IPS-NIHi7 (cell line): ENCODE results near the gene KIAA1217.
"Not testable (repeated sequence)": the region's sequence is repeated elsewhere in the genome, so short reads cannot be mapped to it uniquely, and the experiment has no call there.

Experiments
- DNase-seq: peaks from one replicate; pipeline ENCODE4 v3.0.0; 2012; ENCODE audit warnings: mixed read lengths; ENCODE audit errors: extremely low spot score

KIAA1217 gene

DNA sequence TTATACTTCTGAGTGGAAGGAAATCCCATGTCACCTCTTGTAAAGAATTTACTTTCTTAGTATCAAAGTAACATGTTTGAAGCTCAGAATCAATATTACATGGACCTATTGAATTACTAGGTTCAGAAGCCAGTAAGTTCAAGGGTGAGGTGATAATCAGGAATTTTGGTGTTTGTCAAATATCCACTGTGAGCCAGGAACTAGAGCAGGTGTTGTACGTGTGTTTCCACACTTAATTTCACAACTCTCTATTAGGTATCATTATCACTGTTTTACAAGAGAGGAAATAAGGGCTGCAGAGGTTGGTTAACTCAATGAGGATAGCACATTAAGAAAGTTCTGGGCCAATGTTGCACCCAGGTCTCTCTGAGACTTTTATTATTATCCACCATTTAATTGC, 130.4 kb downstream of the KIAA1217 start:
- DNase-seq = no peak

DNA sequence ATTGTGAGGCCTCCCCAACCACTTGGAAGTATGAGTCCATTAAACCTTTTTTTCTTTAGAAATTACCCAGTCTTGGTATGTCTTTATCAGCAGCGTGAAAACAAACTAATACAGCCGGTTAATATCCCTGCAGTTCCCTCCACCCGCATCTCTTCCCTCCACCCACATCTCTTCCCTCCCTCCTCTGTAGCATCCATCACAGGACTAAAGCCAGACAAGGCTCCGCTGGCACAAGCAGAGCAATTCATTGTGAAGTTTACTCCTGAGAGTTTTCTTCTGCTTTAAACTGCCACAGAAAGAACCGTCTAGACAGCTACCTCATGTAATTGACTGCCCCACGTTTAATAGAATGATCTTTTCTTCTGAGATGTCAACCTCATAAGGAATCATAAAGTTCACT, 131.5 kb downstream of the KIAA1217 start:
- DNase-seq = no peak

DNA sequence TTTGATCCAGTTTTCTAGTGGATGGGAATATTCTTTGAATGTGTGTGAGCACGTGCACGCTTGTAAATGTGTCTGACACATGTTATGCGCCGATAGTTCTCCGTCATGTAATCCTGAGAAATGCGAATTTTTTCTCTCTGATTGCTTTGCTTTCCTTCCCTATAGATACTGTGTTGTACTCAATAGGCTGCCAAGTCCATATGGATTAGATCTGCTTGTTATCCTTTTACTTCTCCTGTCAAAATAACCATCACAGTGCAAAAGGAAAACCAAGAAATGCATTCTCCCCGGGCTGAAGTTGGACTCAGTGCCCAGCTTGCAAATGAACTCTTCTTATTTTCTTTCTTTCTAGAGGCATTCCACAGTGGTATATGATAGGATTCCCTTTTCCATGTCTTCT, 131.9 kb downstream of the KIAA1217 start:
- DNase-seq = no peak

GRCh38 chr10:24341371-24341770, 132.4 kb downstream of the KIAA1217 start:
- DNase-seq = no peak

- no peak for DNase-seq
Measured at GRCh38 chr10:24341897-24342296, 133.0 kb downstream of the KIAA1217 start.

GRCh38 chr10:24343686-24344085, 134.7 kb downstream of the KIAA1217 start:
- no peak for DNase-seq

DNA sequence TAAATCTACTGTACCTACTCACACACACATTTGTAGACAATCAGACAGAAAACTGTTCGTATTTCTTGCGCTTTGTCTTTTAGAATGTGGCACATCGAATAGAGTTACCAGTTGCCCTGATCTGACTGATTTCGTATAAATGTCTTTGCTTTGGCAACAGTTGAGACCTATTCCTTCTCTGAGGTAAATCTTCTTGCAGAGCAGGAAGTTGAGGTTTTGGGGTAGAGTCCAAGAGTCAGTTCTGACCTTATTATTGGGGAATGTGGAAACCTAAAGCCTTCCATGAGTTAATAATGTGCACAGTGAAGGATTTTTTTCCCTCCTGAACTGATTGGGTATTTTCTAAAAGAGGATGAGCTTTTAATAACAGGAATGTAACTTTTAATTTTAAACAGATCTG, 135.3 kb downstream of the KIAA1217 start:
- no peak for DNase-seq

DNA sequence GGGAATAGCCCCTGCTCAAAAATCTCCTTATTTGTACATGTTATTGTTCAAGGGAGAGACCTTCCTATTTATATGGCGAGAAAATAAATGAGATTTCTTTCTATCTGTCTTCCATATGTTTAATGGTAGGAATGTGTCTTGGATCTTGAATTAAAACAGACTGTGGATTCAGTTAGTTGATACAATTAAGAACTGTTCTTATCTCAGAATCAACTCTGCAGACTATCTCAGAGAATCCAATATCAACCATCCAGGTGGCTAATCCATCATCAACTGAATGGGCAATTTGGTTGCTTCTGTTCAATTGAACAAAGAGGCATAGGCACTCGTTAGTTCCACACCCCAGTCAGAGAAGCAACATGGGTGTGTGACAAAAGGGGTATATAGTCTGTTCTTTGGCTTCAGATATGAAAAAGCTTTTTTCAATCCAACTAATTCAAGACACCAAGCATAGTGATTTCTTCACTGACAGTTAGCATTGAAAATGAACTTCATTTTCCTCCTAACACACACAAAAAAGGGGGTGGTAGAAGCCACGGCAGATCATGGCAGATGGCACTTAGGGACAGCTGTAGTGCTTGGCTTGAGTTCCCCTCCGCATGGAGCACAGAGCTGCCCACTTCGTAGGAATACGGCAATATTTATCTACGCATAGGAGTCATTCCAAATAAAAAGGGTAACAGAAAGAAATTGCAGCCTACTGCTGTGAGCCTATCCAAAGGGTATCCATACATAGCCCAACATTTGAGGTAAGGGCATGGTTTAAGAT, 135.9 kb downstream of the KIAA1217 start:
- no peak for DNase-seq

DNA sequence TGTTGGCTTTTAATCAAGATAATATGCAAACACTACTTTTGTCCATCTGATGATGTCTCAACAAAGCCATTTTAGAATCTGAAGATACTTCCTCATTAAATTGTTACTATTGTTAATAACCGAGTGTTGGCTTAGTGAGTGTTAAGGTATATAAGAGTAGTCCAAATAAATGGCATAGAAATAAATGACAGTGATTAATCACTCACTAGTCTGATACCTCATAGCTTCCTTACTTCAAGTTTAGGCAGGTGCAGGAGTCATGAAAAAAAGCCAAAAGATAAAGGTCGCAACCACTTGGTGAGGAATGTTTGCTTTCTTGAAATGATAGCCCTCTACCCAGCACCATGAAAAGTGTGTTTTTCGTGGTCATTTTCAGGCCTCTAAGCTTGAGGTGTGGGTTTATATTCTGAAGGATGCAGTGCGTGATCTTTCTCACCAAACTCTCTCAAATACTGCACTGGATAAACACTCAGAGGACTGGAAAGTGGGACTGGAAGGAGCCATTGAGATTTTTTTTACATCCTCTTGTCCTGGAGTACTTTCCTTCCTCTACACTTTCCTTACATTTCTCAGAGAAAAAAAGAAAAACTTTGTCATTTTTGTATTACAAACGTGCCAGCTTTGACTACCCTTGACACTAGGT, 138.1 kb downstream of the KIAA1217 start:
- no peak for DNase-seq

DNA sequence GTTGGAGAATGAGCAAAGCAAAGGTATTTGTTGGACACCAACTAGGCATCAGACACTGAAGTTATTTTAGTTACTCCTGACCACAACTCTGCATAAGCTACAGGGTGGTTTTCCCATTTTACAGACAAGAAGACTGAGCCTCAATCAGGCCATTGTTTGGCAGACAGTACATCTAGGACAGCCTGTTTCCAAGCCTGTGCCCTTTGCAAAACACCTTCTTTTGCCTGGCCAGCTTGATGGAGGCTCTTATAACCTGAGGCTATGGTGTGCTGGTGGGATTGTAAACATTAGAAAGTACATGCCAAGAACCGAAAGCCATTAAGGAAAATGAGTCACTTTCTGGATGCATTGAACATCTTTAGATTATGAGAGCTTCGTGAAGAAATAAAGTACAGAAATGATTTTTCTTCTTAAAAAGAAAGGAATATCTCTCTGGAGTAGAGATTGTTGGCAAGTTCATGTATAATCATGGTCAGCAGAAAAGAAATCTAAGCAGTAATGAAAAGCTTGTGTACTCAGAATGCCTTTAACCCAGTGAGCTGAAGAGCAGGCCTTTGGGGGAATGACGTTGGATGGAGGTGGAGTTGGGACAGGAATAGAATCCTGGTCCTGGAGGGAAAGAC, 140.6 kb downstream of the KIAA1217 start:
- DNase-seq = no peak

- no peak for DNase-seq
Measured at GRCh38 chr10:24350070-24350921, 141.4 kb downstream of the KIAA1217 start.

- DNase-seq = not testable (repeated sequence)
Measured at GRCh38 chr10:24350922-24351225, 141.9 kb downstream of the KIAA1217 start.

DNA sequence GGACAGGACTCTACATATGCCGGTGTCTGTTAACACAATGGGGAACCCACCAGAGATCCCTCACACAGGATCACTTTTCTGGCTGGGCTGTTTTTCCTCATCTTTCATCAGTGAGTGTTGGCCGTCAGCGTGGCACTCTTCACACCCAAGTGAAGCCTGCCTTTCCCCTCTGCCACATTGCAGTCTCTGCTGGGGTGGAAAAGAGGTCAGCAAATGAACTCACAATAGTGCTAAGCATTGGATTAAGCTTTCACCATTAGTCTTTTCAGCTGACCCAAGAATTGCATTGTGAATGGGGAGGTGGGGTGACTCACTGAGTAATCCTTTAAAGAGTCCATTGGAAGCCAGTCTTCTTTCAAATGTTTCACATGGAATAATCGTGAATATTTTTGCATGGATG, 143.0 kb downstream of the KIAA1217 start:
- no peak for DNase-seq

- DNase-seq = no peak
Measured at GRCh38 chr10:24352399-24352798, 143.5 kb downstream of the KIAA1217 start.

- no peak for DNase-seq
Measured at GRCh38 chr10:24353319-24353718, 144.4 kb downstream of the KIAA1217 start.

DNA sequence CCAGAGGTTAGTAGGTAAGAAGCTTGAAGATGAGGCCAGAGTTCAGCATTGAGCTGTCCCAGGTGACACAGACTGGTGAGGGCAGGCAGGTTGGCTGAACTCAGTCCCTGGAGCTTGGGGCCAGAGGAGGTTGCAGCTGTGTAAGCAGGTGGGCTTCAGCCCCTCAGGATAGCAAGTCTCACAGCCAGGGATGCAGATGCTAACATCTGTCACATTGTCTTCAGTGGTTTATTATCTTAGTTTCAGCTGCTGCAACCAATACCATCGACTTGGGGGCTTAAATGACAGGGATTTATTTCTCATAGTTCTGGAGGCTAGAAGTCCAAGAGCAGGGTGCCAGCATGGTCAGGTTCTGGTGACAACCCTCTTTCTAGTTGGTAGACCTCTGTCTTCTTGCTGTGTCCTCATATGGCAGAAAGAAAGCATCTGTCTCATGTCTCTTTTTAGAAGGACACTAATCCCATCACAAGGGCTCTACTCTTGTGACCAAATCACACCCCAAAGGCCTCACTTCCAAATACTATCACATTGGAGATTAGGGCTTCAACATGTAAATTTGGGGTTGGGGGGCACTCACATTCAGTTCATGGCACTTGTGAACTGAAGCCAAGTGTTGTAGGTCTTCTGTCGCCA, 146.2 kb downstream of the KIAA1217 start:
- DNase-seq = no peak

DNA sequence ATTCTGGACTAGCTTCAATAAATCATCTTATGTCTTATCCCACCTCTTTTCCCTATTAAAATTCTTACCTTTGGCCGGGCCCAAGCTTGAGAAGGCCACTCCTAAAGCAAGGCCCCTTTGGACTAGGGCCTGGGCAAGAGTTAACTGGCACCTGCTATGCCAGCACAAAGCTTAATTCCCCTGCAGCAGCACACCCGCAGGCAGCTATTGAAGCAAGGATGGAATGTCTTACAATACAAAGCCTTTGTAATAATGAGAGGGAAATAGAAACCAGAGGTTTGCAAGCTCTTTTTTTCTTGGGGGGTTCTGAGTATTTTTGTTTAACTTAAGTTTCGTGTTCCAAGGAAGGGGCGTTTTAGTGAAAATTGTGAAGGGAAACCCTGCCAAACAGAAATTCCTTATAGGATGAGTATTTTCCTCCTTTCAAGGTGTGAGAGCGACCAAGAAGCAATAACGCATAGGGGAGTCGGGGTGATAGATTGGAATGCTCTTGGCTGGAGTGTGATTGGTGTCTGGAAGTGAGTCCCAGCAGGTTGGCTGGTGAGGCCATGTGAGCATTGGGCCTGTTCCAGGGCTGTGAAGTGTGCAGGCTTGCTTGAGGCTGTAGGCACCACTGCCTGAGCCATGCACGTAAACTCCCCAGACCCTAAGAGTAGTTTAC, 148.5 kb downstream of the KIAA1217 start:
- DNase-seq = no peak

GRCh38 chr10:24358022-24358421, 149.1 kb downstream of the KIAA1217 start:
- no peak for DNase-seq

DNA sequence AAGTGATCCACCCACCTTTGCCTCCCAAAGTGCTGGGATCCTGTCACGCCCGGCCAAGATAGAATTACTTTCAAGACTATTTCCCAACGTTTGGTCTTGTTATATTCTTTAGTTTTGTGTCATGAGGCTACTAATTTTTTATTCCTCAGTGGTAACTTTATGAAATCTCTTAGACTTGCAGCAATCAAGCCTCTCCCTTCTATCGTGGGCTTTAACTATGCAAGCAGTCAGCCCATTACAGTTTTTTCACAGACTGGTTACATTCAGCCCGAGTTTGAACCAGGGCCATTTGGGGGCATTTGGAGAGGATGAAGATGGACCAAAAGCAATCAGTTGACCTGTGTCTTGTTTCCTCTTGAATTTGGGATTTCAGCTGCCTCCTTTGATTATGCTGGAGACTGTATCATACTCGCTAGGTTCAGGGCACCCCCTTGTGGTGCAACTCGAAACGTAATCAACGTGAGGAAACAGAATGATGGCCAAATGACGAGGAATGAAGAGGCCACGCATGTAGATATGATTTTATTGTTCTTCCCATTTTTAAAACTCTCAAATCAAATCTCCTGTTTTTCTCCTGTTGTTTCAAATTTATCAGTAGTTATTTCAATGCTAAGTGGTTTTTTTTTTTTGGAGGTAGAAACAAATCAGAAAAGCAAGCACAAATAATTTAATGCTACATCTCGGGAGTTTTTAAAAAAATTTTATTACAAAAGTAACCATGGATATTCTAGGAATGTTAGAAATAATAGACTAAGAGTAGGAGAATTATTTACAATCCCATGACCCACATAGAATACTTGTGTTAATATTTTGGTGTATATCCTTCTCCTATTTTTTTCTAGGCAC, 151.6 kb downstream of the KIAA1217 start:
- peak; percentile 63 for DNase-seq

DNA sequence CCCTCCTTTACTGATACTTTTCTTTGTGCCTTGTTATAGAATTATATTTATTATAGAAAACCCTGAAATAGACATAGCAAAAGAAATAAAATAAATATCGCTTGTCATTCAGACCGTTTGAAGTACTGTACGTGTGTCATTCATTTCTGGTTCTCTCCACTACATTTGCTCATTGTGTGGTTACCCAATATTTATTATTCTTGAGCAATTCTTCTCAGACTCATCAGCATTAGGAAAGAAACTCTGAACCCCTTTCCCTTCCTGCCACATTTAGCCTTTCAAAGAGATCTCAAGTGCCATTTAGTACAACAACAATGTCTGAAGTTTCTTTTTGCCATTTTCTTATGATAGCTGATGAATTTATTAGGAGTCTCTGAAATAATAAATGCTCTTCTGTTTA, 154.1 kb downstream of the KIAA1217 start:
- DNase-seq = no peak
